Cardiac muscle cell (in vitro differentiated cells and primary cell): ENCODE data around the gene ARL5C. TPM values are rescaled to one million over a fixed set of nuclear protein-coding genes. Genes with fewer than 3 reads are reported as not detected.

Experiments
- DNase-seq, 2 donors: peaks; one replicate each; pipeline versions ENCODE4 v3.0.0 to v3.0.0-alpha.2; 2010 to 2017; ENCODE audit warnings: low read depth in 1 of 2, low spot score in 1 of 2
- H3K27ac ChIP-seq: fragments of 200-600 bp; sonication (generic); 2 replicates; pipeline ENCODE4 v1.5.1; 2016
- H3K27me3 ChIP-seq: fragments of 200-600 bp; sonication (generic); 2 replicates; pipeline ENCODE4 v1.6.0; 2016; ENCODE audit warnings: control low read depth
- H3K36me3 ChIP-seq: fragments of 200-600 bp; sonication (generic); 2 replicates; pipeline ENCODE4 v1.5.1; 2016; ENCODE audit warnings: control low read depth
- H3K4me1 ChIP-seq: fragments of 200-600 bp; sonication (generic); 2 replicates; pipeline ENCODE4 v1.8.1; 2017; ENCODE audit warnings: low read depth, mild to moderate bottlenecking, mixed run types
- H3K4me3 ChIP-seq: fragments of 200-600 bp; sonication (generic); 2 replicates; pipeline ENCODE4 v1.5.1; 2016; ENCODE audit warnings: mild to moderate bottlenecking
- H3K9me3 ChIP-seq: fragments of 200-600 bp; sonication (generic); 2 replicates; pipeline ENCODE4 v1.5.1; 2017; ENCODE audit warnings: low read depth, mild to moderate bottlenecking, control low read depth
- polyA plus RNA-seq: library from polyadenylated mRNA; unstranded; fragments of >200 nt; fragmentation: Nextera tagmentation; extraction: Ambion mirVana; gene quantifications from 2 replicates; pipeline ENCODE4 v1.2.1, GENCODE V29; 2016
- total RNA-seq: library from RNA; depleted of rRNA; stranded (reverse); fragments of >200 nt; gene quantifications from 2 replicates; pipeline ENCODE4 v1.2.3, GENCODE V29; 2016
- TF ChIP-seq, protein P1 (sequence below): IDR thresholded peaks from 2 replicates; pipeline ENCODE4 v1.5.1; 2012; ENCODE audit warnings: low read depth, mild to moderate bottlenecking, low read length

The ARL5C gene
- total and polyA plus RNA-seq, 2 experiments from 2014 or later: 0.12 TPM; not detected in 1

DNA sequence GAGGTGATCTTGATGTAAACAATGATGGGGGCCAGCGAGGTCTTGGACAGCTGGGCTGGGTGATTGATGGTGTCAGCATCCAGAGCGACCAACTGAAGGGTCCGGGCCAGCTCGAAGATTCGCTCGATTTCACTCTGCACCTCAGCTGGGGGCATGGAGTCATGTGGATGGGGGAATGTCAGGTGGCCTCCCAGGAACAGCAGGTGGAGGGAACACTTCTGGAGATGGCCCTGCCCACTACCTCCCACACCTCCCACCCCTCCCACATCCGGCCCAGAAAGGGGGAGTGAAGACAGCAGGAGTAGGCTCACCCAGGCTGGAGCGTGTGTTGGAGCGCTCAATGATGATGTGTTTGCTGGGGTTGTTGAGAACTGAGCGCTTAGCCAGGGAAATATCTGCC, 17.8 kb upstream of the ARL5C start:
- no peak for DNase-seq
- Histone ChIP-seq H3K4me1 (no peaks in the 10 kb centered on the region), H3K27me3 (no peaks in the 10 kb centered on the region), H3K4me3 (no peak overlapping the region), H3K36me3 (peaks cover 25% of the 10 kb centered on the region), H3K27ac (no peak overlapping the region), H3K9me3 (no peaks in the 10 kb centered on the region)
- TF ChIP-seq, protein P1, sequence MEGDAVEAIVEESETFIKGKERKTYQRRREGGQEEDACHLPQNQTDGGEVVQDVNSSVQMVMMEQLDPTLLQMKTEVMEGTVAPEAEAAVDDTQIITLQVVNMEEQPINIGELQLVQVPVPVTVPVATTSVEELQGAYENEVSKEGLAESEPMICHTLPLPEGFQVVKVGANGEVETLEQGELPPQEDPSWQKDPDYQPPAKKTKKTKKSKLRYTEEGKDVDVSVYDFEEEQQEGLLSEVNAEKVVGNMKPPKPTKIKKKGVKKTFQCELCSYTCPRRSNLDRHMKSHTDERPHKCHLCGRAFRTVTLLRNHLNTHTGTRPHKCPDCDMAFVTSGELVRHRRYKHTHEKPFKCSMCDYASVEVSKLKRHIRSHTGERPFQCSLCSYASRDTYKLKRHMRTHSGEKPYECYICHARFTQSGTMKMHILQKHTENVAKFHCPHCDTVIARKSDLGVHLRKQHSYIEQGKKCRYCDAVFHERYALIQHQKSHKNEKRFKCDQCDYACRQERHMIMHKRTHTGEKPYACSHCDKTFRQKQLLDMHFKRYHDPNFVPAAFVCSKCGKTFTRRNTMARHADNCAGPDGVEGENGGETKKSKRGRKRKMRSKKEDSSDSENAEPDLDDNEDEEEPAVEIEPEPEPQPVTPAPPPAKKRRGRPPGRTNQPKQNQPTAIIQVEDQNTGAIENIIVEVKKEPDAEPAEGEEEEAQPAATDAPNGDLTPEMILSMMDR: no peak

DNA sequence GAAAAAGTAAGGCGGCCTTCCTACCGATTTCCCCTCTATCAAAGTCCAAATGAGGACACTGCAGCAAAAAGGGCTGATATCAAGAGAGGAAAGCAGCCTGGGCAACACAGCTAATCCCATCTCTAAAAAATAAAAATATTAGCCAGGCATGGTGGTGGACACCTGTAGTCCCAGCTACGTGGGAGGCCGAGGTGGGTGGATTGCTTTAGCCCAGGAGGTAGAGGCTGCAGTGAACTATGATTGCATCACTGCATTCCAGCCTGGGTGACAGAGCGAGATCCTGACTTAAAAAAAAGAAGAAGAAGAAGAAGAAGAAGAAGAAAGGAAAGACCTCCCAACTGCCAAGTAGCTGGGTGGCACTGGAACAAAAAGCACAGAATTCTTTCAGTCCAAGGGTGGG, 17.1 kb upstream of the ARL5C start:
- TF ChIP-seq, protein P1: no peak
- no peak overlapping the region for H3K27ac ChIP-seq
- no peak for DNase-seq
- peaks cover 22% of the 10 kb centered on the region for H3K36me3 ChIP-seq
- H3K4me1 ChIP-seq: no peaks in the 10 kb centered on the region
- no peaks in the 10 kb centered on the region for H3K9me3 ChIP-seq
- H3K4me3 ChIP-seq: no peak overlapping the region
- no peaks in the 10 kb centered on the region for H3K27me3 ChIP-seq

DNA sequence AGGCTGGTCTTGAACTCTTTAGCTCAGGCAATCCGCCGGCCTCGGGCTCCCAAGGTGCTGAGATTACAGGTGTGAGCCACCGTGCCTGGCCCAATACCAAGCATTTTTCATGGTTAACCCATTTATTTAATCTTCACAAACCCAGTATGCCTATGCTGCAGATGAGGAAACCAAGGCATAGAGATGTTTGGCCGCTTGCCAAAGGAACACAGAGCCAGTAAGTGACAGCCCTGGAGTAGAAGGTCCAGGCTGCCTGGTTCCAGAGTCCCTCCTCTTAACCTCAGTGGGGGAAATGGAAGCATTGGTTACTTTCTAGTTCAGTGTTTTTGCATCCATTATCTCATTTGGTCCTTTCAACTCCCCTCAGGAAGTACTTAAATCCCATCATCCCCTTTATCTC, 15.3 kb upstream of the ARL5C start:
- TF ChIP-seq, protein P1: no peak
- peaks cover 6% of the 10 kb centered on the region for H3K36me3 ChIP-seq
- no peak overlapping the region for H3K27ac ChIP-seq
- DNase-seq: no peak
- no peak overlapping the region for H3K4me3 ChIP-seq
- no peaks in the 10 kb centered on the region for H3K27me3 ChIP-seq
- no peaks in the 10 kb centered on the region for H3K4me1 ChIP-seq
- no peaks in the 10 kb centered on the region for H3K9me3 ChIP-seq

DNA sequence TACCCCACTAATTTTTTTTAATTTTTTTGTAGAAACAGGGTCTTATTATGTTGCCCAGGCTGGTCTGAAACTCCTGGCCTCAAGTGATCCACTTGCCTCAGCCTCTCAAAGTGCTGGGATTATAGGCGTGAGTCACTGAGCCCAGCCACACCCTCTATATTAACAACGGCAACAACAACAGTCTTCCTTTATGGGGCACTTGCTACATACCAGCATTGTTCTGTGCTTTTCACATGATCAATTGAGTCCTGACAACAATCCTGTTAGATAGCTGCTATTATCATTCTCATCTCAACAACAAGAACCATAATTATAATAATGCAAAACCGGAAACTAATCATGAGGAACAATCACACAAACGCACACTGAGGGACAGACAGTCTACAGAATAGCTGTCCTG, 12.6 kb upstream of the ARL5C start:
- Histone ChIP-seq H3K4me1 (no peaks in the 10 kb centered on the region), H3K9me3 (no peaks in the 10 kb centered on the region), H3K36me3 (no peaks in the 10 kb centered on the region), H3K4me3 (no peak overlapping the region), H3K27ac (no peak overlapping the region), H3K27me3 (no peaks in the 10 kb centered on the region)
- TF ChIP-seq, protein P1: no peak
- DNase-seq: no peak

DNA sequence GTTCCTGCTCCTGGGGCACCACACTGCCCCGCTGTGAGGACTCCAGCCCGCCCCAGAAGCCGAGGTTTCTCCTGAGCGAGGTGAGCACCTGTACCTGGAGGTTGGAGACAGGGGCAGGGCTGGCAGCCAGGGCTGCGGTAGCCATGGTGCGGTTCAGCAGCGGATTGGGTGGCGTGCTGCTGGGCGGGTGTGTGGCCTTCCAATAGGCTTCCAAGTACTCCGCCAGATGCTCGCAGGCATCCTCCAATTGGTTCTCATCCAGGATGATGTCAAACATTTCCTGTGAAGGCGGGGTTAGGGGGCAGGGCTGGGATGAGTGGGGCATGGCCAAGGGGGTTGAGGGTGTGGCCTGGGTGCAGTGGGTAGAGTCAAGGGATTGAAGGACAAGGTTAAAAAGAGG, 11.3 kb upstream of the ARL5C start:
- no peaks in the 10 kb centered on the region for H3K4me1 ChIP-seq
- no peaks in the 10 kb centered on the region for H3K9me3 ChIP-seq
- TF ChIP-seq, protein P1: no peak
- H3K36me3 ChIP-seq: no peaks in the 10 kb centered on the region
- DNase-seq: peak; percentile 34
- H3K4me3 ChIP-seq: no peak overlapping the region
- H3K27me3 ChIP-seq: no peaks in the 10 kb centered on the region
- H3K27ac ChIP-seq: no peak overlapping the region

DNA sequence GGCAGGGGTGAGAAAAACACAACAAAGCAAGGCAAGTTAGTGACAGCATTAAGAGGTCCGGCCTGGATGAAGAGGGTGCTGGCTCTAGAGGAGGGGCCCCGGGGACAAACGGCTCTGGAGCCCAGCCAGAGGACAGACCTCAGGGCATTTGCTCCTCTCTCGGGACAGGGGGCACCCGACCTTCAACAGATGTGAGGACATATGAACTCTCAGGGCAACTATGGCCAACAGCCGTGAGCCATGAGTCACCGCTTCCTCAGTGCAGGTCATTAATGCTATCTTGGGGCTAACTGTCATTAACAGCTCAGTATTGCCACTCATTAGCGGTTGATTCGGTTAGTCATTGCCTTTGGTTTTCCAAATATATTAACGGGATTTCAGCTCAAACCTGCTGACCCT, 9.7 kb upstream of the ARL5C start:
- H3K36me3 ChIP-seq: no peaks in the 10 kb centered on the region
- H3K4me1 ChIP-seq: no peaks in the 10 kb centered on the region
- H3K9me3 ChIP-seq: no peaks in the 10 kb centered on the region
- no peak for DNase-seq
- no peak overlapping the region for H3K27ac ChIP-seq
- no peak overlapping the region for H3K4me3 ChIP-seq
- TF ChIP-seq, protein P1: no peak
- H3K27me3 ChIP-seq: no peaks in the 10 kb centered on the region
